ENCODE data around the gene TET1. TPM values are rescaled to one million over a fixed set of nuclear protein-coding genes. Genes with fewer than 3 reads are reported as not detected.
A peak's percentile ranks its signal among the peaks of the same experiment; 100 is the strongest.

Gene TET1
- total RNA-seq, 1 experiment from 2014 or later, result 53.4 TPM

- no peak overlapping the region for H2AFZ ChIP-seq (ENCODE audit: low read length)
- H3K56ac ChIP-seq (ENCODE audit: insufficient read length, low read depth, low read length), result no peak overlapping the region
- no peak overlapping the region for H3K23ac ChIP-seq (ENCODE audit: insufficient read length, low read depth, low read length)
- H4K5ac ChIP-seq (ENCODE audit: insufficient read length, low read depth, low read length), result no peak overlapping the region
- H4K20me1 ChIP-seq (ENCODE audit: control insufficient read depth, insufficient read depth, insufficient read length), result no peaks in the 10 kb centered on the region
- no peaks in the 10 kb centered on the region for H3K79me1 ChIP-seq (ENCODE audit: insufficient read depth, low read depth, low read length, poor library complexity, severe bottlenecking)
- H3K23me2 ChIP-seq (ENCODE audit: insufficient read length, low read depth, low read length, poor library complexity, severe bottlenecking), result peaks cover 15% of the 10 kb centered on the region
- no peak overlapping the region for H3K9ac ChIP-seq (ENCODE audit: extremely low read depth, insufficient read length, low read length)
- H3K4ac ChIP-seq (ENCODE audit: low read depth, low read length), result no peak overlapping the region
- H2BK12ac ChIP-seq (ENCODE audit: insufficient read length, low read depth, low read length), result no peak overlapping the region
- no peak overlapping the region for H3K4me3 Mint-ChIP-seq
- H4K91ac ChIP-seq (ENCODE audit: insufficient read length, low read depth, low read length), result no peak overlapping the region
- no peak overlapping the region for H3K18ac ChIP-seq (ENCODE audit: insufficient read length, low read depth, low read length)
- no peaks in the 10 kb centered on the region; the same call in 1 of the 2 replicates for H3K4me1 ChIP-seq (ENCODE audit: insufficient read depth, low read length)
- no peaks in the 10 kb centered on the region; a peak in 1 of 5 replicates for H3K9me3 Mint-ChIP-seq
- H3K27ac ChIP-seq (ENCODE audit: insufficient read length, low read depth, low read length), result no peak overlapping the region
- H3K36me3 Mint-ChIP-seq (ENCODE audit: insufficient read depth in 1 of 3, low read depth in 3 of 3), result peaks cover 11 to 18% (median 12%) of the 10 kb centered on the region in 3 experiments
- no peak overlapping the region for H3T11ph ChIP-seq (ENCODE audit: low read length)
- no peak overlapping the region for H3K14ac ChIP-seq (ENCODE audit: insufficient read depth, low read length)
- no peak for DNase-seq
- H3K27ac Mint-ChIP-seq, result peak overlapping the region; percentile 49 to 59 (median 55); a peak in 4 of 7 replicates
- H2BK120ac ChIP-seq (ENCODE audit: low read depth, low read length, poor library complexity, severe bottlenecking), result no peak overlapping the region
- H2BK15ac ChIP-seq (ENCODE audit: low read depth, low read length), result no peak overlapping the region
- H3K4me1 Mint-ChIP-seq, result peaks cover 49 to 52% of the 10 kb centered on the region in 2 experiments
- H3K4me2 ChIP-seq (ENCODE audit: insufficient read depth, insufficient read length, low read length), result no peak overlapping the region
- H4K8ac ChIP-seq (replicated peaks; ENCODE audit: insufficient read length, low read depth, low read length), result no peak overlapping the region
- no peak for TF ChIP-seq CTCF (conservative IDR thresholded peaks at IDR 0.05)
- no peaks in the 10 kb centered on the region for H3K9me3 ChIP-seq (ENCODE audit: control insufficient read depth, low read depth, low read length)
- H3K27me3 Mint-ChIP-seq (ENCODE audit: low read depth), result no peaks in the 10 kb centered on the region
- no peak overlapping the region for H2BK5ac ChIP-seq (ENCODE audit: insufficient read length, low read length)
- H2BK20ac ChIP-seq (ENCODE audit: low read depth, low read length, poor library complexity, severe bottlenecking), result no peak overlapping the region
- no CpG with 5 or more reads among the region's 2 CpGs for WGBS (ENCODE audit: extremely low coverage, insufficient read length, low lambda C conversion rate)
- no peaks in the 10 kb centered on the region for H3K27me3 ChIP-seq (ENCODE audit: insufficient read depth, low read length)
- H3K79me2 ChIP-seq (ENCODE audit: insufficient read depth, low read length), result peaks cover 45% of the 10 kb centered on the region; the same call in 1 of the 2 replicates
- no peak overlapping the region for H2AK5ac ChIP-seq (ENCODE audit: insufficient read length, low read length)
These were observed 6.8 kb downstream of the TET1 start for GRCh38 chr10:68566955-68567354.
